Measurements from ENCODE around the gene SNX13. TPM values are rescaled to one million over a fixed set of nuclear protein-coding genes. Genes with fewer than 3 reads are reported as not detected.

Gene SNX13
- total RNA-seq, 2 experiments from 2014 or later, result 20.7 to 24.1 TPM

- DNase-seq, result no peak
- Mint-ChIP-seq H3K9me3 (no peaks in the 10 kb centered on the region), H3K4me3 (no peak overlapping the region), H3K4me1 (ENCODE audit: low read depth) (no peaks in the 10 kb centered on the region), H3K27ac (no peak overlapping the region), H3K27me3 (no peaks in the 10 kb centered on the region), H3K36me3 (ENCODE audit: low read depth) (peaks cover 9% of the 10 kb centered on the region)
- no peak for ATAC-seq
- CTCF ChIA-PET, result interaction anchor here (1.6 kb wide), 1 partner anchor 12 kb away, joined by 3 read pairs; no protein-coding TSS in a partner anchor
- POLR2A ChIA-PET, result no interaction called here
- intact Hi-C loops (cut with micrococcal nuclease), result no loop called here
- no peak for TF ChIP-seq CTCF (IDR thresholded peaks at IDR 0.05)
Measured at GRCh38 chr7:17758008-17758407, 182.3 kb downstream of the SNX13 start.

- POLR2A ChIA-PET, result interaction anchor here (0.6 kb wide), 1 partner anchor 166 kb away, joined by 5 read pairs; no protein-coding TSS in a partner anchor
- CTCF ChIA-PET, result no interaction called here
Measured at GRCh38 chr7:17746020-17746530, 194.2 kb downstream of the SNX13 start.

GRCh38 chr7:17745610-17746009 is 194.7 kb downstream of the SNX13 start:
- intact Hi-C loops (cut with micrococcal nuclease), result no loop called here
- no peak overlapping the region for H3K27ac Mint-ChIP-seq
- H3K4me1 Mint-ChIP-seq (ENCODE audit: low read depth), result no peaks in the 10 kb centered on the region
- no peaks in the 10 kb centered on the region for H3K27me3 Mint-ChIP-seq
- CTCF ChIA-PET, result no interaction called here
- H3K36me3 Mint-ChIP-seq (ENCODE audit: low read depth), result no peaks in the 10 kb centered on the region
- H3K9me3 Mint-ChIP-seq, result no peaks in the 10 kb centered on the region
- ATAC-seq (no peak), DNase-seq (no peak)
- POLR2A ChIA-PET, result no interaction called here
- H3K4me3 Mint-ChIP-seq, result no peak overlapping the region
- TF ChIP-seq CTCF (IDR thresholded peaks at IDR 0.05), result no peak

More at GRCh38 chr7:17746020-17746530, 194.2 kb downstream of the SNX13 start:
- no peak for ATAC-seq
- H3K4me3 Mint-ChIP-seq, result no peak overlapping the region
- H3K36me3 Mint-ChIP-seq (ENCODE audit: low read depth), result no peaks in the 10 kb centered on the region
- no peak for TF ChIP-seq CTCF (IDR thresholded peaks at IDR 0.05)
- intact Hi-C loops (cut with micrococcal nuclease), result no loop called here
- DNase-seq, result no peak
- H3K27ac Mint-ChIP-seq, result no peak overlapping the region
- H3K27me3 Mint-ChIP-seq, result no peaks in the 10 kb centered on the region
- H3K4me1 Mint-ChIP-seq (ENCODE audit: low read depth), result no peaks in the 10 kb centered on the region
- H3K9me3 Mint-ChIP-seq, result no peaks in the 10 kb centered on the region

GRCh38 chr7:17743316-17743715 is 197.0 kb downstream of the SNX13 start:
- POLR2A ChIA-PET, result no interaction called here
- Mint-ChIP-seq H3K4me1 (ENCODE audit: low read depth) (no peaks in the 10 kb centered on the region), H3K27me3 (no peaks in the 10 kb centered on the region), H3K9me3 (no peaks in the 10 kb centered on the region), H3K4me3 (no peak overlapping the region), H3K36me3 (ENCODE audit: low read depth) (no peaks in the 10 kb centered on the region), H3K27ac (no peak overlapping the region)
- no peak for TF ChIP-seq CTCF (IDR thresholded peaks at IDR 0.05)
- intact Hi-C loops (cut with micrococcal nuclease), result no loop called here
- no peak for DNase-seq
- no peak for ATAC-seq
- CTCF ChIA-PET, result no interaction called here

- ChIA-PET CTCF (no interaction called here), POLR2A (interaction anchor here (0.6 kb wide), 1 partner anchor 1175 kb away, joined by 3 read pairs; no protein-coding TSS in a partner anchor)
- no peaks in the 10 kb centered on the region for H3K4me1 Mint-ChIP-seq (ENCODE audit: low read depth)
- intact Hi-C loops (cut with micrococcal nuclease), result no loop called here
- no peaks in the 10 kb centered on the region for H3K36me3 Mint-ChIP-seq (ENCODE audit: low read depth)
- H3K27ac Mint-ChIP-seq, result no peak overlapping the region
- H3K4me3 Mint-ChIP-seq, result no peak overlapping the region
- no peaks in the 10 kb centered on the region for H3K9me3 Mint-ChIP-seq
- H3K27me3 Mint-ChIP-seq, result no peaks in the 10 kb centered on the region
- DNase-seq, result no peak
- ATAC-seq, result no peak
- no peak for TF ChIP-seq CTCF (IDR thresholded peaks at IDR 0.05)
Measured at GRCh38 chr7:17741426-17741825, 198.9 kb downstream of the SNX13 start.

Other genes starting within 250 kb of the SNX13 start
- gene PRPS1L1, start 87.4 kb upstream of the SNX13 start, total RNA-seq, result not detected

Data from activated CD8-positive, alpha-beta T cell treated with anti-CD3 and anti-CD28 coated beads for 36 hours (primary cell).